HCT116 (cell line): Measurements from ENCODE around the gene CHP2. TPM values are rescaled to one million over a fixed set of nuclear protein-coding genes. Genes with fewer than 3 reads are reported as not detected.

Source experiments
- ATAC-seq: fragments of 200-7000 bp; cut with Tn5 transposase; 2 replicates; pipeline ENCODE4 v1.9.1; 2020; ENCODE audit warnings: mild to moderate bottlenecking, moderate library complexity
- BruUV-seq: library from RNA; stranded (reverse); fragments of 400-500 nt; replicated peaks from 2 replicates; lab custom pipeline; 2021; lab: Mats Ljungman, UMichigan
- CTCF ChIA-PET: fragments of 300-600 bp; sonication (Branson Sonifier 250); formaldehyde crosslinking; loops from one replicate; lab custom pipeline; 2021; ENCODE audit warnings: antibody characterized with exemption; lab: Charles Lee
- POLR2A ChIA-PET: fragments of 300-600, 350-600 bp; sonication (Branson Sonifier 250); formaldehyde crosslinking; loops from one replicate; lab custom pipeline; 2021; ENCODE audit warnings: antibody characterized with exemption; lab: Charles Lee
- RAD21 ChIA-PET, 2 experiments: fragments of 300-600 bp; sonication (Branson Sonifier 250); formaldehyde crosslinking; loops; one replicate each; lab custom pipeline; 2023; ENCODE audit warnings: low total read pairs in 2 of 2; ENCODE audit not compliant: uncharacterized antibody in 2 of 2, unreplicated experiment in 2 of 2, low non-redundant PET in 1 of 2; lab: Charles Lee
- DNase-seq: peaks from one replicate; pipeline ENCODE4 v3.0.0-alpha.2; 2010; ENCODE audit warnings: low read depth, low spot score
- H2AFZ ChIP-seq: fragments of 200-600 bp; shearing (Covaris generic), sonication (generic); 2 replicates; pipeline ENCODE4 v1.6.1; 2017; ENCODE audit warnings: low read depth, mixed run types, mixed read lengths, antibody characterized with exemption, low read length; ENCODE audit not compliant: poor library complexity, severe bottlenecking
- H3K27ac ChIP-seq: 2 replicates; pipeline ENCODE4 v1.5.1; 2012; ENCODE audit warnings: low read depth, low read length
- H3K27me3 ChIP-seq: fragments of 200-600 bp; sonication (generic); 2 replicates; pipeline ENCODE4 v1.6.1; 2016; ENCODE audit warnings: mixed run types, low read length, mixed read lengths; ENCODE audit not compliant: insufficient read depth
- H3K36me3 ChIP-seq, 2 experiments: fragments of 200-500 bp in 1 of 2; fragments of 200-600 bp in 1 of 2; sonication (Bioruptor generic) in 1 of 2; sonication (generic) in 1 of 2; 2 replicates each; pipeline versions ENCODE4 v1.5.1 to v1.6.1; 2014 to 2016; ENCODE audit warnings: low read length in 2 of 2, inconsistent platforms in 1 of 2, mixed read lengths in 1 of 2, mixed run types in 1 of 2; ENCODE audit not compliant: insufficient read depth in 2 of 2, control insufficient read depth in 1 of 2
- H3K4me1 ChIP-seq, 2 experiments: fragments of 200-600 bp in 1 of 2; sonication (generic) in 1 of 2; 2 replicates each; pipeline versions ENCODE4 v1.5.1 to v1.6.1; 2012 to 2017; ENCODE audit warnings: low read length in 2 of 2, inconsistent platforms in 1 of 2, mild to moderate bottlenecking in 1 of 2, mixed read lengths in 1 of 2, mixed run types in 1 of 2, moderate library complexity in 1 of 2; ENCODE audit not compliant: insufficient read depth in 2 of 2, control insufficient read depth in 1 of 2
- H3K4me2 ChIP-seq: fragments of 200-600 bp; sonication (generic); 2 replicates; pipeline ENCODE4 v1.6.1; 2017; ENCODE audit warnings: mixed run types, low read length, mixed read lengths
- H3K4me3 ChIP-seq, 2 experiments: fragments of 200-600 bp in 1 of 2; sonication (generic) in 1 of 2; replicated peaks in 1 of 2; 2 replicates each; pipeline ENCODE4 v1.5.1; 2011 to 2016; ENCODE audit warnings: low read length in 2 of 2, control low read depth in 1 of 2, low read depth in 1 of 2, mild to moderate bottlenecking in 1 of 2, mixed read lengths in 1 of 2, mixed run types in 1 of 2
- H3K79me2 ChIP-seq: fragments of 200-600 bp; sonication (generic); 2 replicates; pipeline ENCODE4 v1.6.1; 2017; ENCODE audit warnings: mild to moderate bottlenecking, mixed run types, low read length, moderate library complexity, mixed read lengths; ENCODE audit not compliant: insufficient read depth
- H3K9ac ChIP-seq: fragments of 200-600 bp; sonication (generic); 2 replicates; pipeline ENCODE4 v1.6.1; 2016; ENCODE audit warnings: low read length, mixed read lengths
- H3K9me2 ChIP-seq: fragments of 200-600 bp; sonication (generic), shearing (Covaris generic); 2 replicates; pipeline ENCODE4 v1.6.1; 2017; ENCODE audit warnings: mixed run types, mild to moderate bottlenecking, moderate library complexity; ENCODE audit not compliant: insufficient read depth
- H3K9me3 ChIP-seq, 2 experiments: fragments of 200-500 bp in 1 of 2; fragments of 200-600 bp in 1 of 2; sonication (Bioruptor generic) in 1 of 2; sonication (generic) in 1 of 2; 2 replicates each; pipeline ENCODE4 v1.6.1; 2014 to 2017; ENCODE audit warnings: low read length in 2 of 2, mixed read lengths in 2 of 2, inconsistent platforms in 1 of 2, low read depth in 1 of 2, mild to moderate bottlenecking in 1 of 2, mixed run types in 1 of 2, moderate library complexity in 1 of 2; ENCODE audit not compliant: control insufficient read depth in 1 of 2, insufficient read depth in 1 of 2
- H4K20me1 ChIP-seq: fragments of 200-600 bp; sonication (generic), shearing (Covaris generic); 2 replicates; pipeline ENCODE4 v1.6.1; 2017; ENCODE audit warnings: mixed run types, mild to moderate bottlenecking, moderate library complexity; ENCODE audit not compliant: insufficient read depth
- CEBPB ChIP-seq: IDR thresholded peaks from 2 replicates; pipeline ENCODE4 v1.6.1; 2012; ENCODE audit warnings: low read depth
- EGR1 ChIP-seq: IDR thresholded peaks from 2 replicates; pipeline ENCODE4 v1.6.1; 2012; ENCODE audit warnings: low read depth
- POLR2A ChIP-seq: IDR thresholded peaks from 2 replicates; pipeline ENCODE4 v1.7.0; 2011; ENCODE audit warnings: borderline replicate concordance; ENCODE audit not compliant: insufficient read depth, insufficient read length; ENCODE audit errors: extremely low read depth
- SIN3A ChIP-seq: IDR thresholded peaks from 2 replicates; pipeline ENCODE4 v1.6.1; 2012; ENCODE audit warnings: low read depth
- TCF7L2 ChIP-seq: IDR thresholded peaks from 2 replicates; pipeline ENCODE4 v1.7.0; 2011; ENCODE audit warnings: borderline replicate concordance, inconsistent platforms; ENCODE audit not compliant: insufficient read depth, insufficient read length; ENCODE audit errors: extremely low read depth
- ZNF274 ChIP-seq: fragments of 200-500 bp; sonication (Bioruptor generic); IDR thresholded peaks from 2 replicates; pipeline ENCODE4 v1.6.1; 2014; ENCODE audit warnings: mild to moderate bottlenecking, low read depth, low read length, inconsistent platforms
- intact Hi-C: fragments of 100-400 bp; cut with micrococcal nuclease; formaldehyde crosslinking; loops from 2 replicates; pipeline ENCODE4 v1.10.0; 2022
- total RNA-seq: library from RNA; stranded (reverse); gene quantifications from one replicate; pipeline ENCODE4 v1.2.1, GENCODE V29; 2021; ENCODE audit not compliant: unreplicated experiment
- TF ChIP-seq, protein P1 (sequence below), 3 experiments: fragments of 200-600 bp in 1 of 3; sonication (generic) in 1 of 3; IDR thresholded peaks in 2 of 3; conservative IDR thresholded peaks in 1 of 3; 2 replicates each; pipeline ENCODE4 v1.5.1; 2012 to 2017; ENCODE audit warnings: low read depth in 2 of 3, low read length in 2 of 3, antibody characterized with exemption in 1 of 3, borderline replicate concordance in 1 of 3, control low read depth in 1 of 3, mild to moderate bottlenecking in 1 of 3, mixed read lengths in 1 of 3, mixed run types in 1 of 3, moderate library complexity in 1 of 3; ENCODE audit not compliant: insufficient read depth in 1 of 3
- TF ChIP-seq, protein P2 (sequence below): IDR thresholded peaks from 2 replicates; pipeline ENCODE4 v1.6.1; 2012

Gene CHP2
- total RNA-seq, 1 experiment from 2014 or later: not detected

DNA sequence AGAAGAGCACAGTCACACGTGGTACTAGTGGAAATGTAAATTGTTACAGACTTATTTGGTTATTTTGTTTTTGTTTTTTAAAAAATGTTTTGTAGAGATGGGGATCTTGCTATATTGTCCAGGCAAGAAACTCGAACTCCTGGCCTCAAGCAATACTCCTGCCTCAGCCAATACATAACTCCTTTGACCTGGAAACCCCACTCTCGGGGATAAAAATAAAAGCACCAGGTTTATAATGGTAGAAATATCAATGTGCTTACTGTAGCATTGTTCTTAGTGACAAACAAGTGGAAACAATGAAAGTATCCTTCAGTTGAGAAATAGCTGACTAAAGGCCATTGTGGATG is 30.1 kb upstream of the CHP2 start (continued):
- TF ChIP-seq, protein P1, sequence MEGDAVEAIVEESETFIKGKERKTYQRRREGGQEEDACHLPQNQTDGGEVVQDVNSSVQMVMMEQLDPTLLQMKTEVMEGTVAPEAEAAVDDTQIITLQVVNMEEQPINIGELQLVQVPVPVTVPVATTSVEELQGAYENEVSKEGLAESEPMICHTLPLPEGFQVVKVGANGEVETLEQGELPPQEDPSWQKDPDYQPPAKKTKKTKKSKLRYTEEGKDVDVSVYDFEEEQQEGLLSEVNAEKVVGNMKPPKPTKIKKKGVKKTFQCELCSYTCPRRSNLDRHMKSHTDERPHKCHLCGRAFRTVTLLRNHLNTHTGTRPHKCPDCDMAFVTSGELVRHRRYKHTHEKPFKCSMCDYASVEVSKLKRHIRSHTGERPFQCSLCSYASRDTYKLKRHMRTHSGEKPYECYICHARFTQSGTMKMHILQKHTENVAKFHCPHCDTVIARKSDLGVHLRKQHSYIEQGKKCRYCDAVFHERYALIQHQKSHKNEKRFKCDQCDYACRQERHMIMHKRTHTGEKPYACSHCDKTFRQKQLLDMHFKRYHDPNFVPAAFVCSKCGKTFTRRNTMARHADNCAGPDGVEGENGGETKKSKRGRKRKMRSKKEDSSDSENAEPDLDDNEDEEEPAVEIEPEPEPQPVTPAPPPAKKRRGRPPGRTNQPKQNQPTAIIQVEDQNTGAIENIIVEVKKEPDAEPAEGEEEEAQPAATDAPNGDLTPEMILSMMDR (IDR thresholded peaks at IDR 0.05 in 2 of 3, conservative IDR thresholded peaks at IDR 0.05 in 1 of 3; ENCODE audit: borderline replicate concordance in 1 of 3, insufficient read depth in 1 of 3, low read depth in 2 of 3, low read length in 2 of 3): no peak
- TF ChIP-seq POLR2A (no peak), ZNF274 (no peak), CEBPB (no peak)
- TF ChIP-seq, protein P2, sequence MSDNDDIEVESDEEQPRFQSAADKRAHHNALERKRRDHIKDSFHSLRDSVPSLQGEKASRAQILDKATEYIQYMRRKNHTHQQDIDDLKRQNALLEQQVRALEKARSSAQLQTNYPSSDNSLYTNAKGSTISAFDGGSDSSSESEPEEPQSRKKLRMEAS: no peak

DNA sequence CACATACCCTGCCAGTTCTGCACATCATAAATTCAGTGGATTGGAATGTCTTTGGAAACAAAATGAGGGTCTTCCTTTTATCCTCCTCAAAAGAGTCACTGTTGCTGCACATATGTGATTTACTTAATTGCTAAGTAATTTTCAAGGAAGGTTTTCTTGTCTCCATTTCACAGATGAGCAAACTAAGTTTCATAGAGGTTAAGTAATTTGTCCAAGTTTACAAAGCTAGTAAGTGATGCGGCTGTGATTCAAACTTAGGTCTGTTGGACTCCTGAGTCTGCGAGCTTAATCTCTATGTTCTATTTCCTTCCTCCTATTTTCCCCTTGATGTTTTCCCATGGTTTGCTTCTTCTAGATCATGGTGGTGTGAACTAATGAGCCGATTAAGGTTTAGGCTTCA is 28.1 kb upstream of the CHP2 start:
- CTCF ChIA-PET: no interaction called here
- intact Hi-C loops: loop anchor here (5.0 kb wide), 1 partner anchor 866 kb away; no protein-coding TSS in a partner anchor
- no peaks in the 10 kb centered on the region for H3K9me3 ChIP-seq

More for the DNA sequence above, 28.1 kb upstream of the CHP2 start:
- Histone ChIP-seq H3K27me3 (no peaks in the 10 kb centered on the region), H4K20me1 (no peaks in the 10 kb centered on the region), H3K4me3 (no peak overlapping the region), H3K27ac (no peak overlapping the region), H3K4me2 (no peak overlapping the region), H3K9ac (no peak overlapping the region), H3K9me2 (no peaks in the 10 kb centered on the region), H3K4me1 (peaks cover 7 to 23% of the 10 kb centered on the region in 2 experiments; a peak in 3 of 4 replicates), H3K79me2 (no peaks in the 10 kb centered on the region), H3K36me3 (no peaks in the 10 kb centered on the region), H2AFZ (no peak overlapping the region)
- ChIA-PET RAD21 (no interaction called here), POLR2A (no interaction called here)
- ATAC-seq (no peak), DNase-seq (no peak)
- TF ChIP-seq EGR1: no peak
- no peak for TF ChIP-seq TCF7L2
- TF ChIP-seq SIN3A: no peak
- BruUV-seq: no TSS peak
